CD14-positive monocyte (primary cell): ENCODE results near the gene HNF4A. TPM values are rescaled to one million over a fixed set of nuclear protein-coding genes. Genes with fewer than 3 reads are reported as not detected.

Experiments used
- DNase-seq, 3 donors: peaks; one replicate each; pipeline ENCODE4 v3.0.0-alpha.2; 2011 to 2022
- H2AFZ ChIP-seq: 2 replicates; pipeline ENCODE4 v1.6.0; 2012; ENCODE audit warnings: mild to moderate bottlenecking, low read depth, low read length, inconsistent platforms; ENCODE audit not compliant: insufficient read depth, poor library complexity, severe bottlenecking
- H3K27ac ChIP-seq, 2 donors: 1 replicate in 1 of 2; 2 replicates in 1 of 2; pipeline ENCODE4 v1.5.1; 2012 to 2013; ENCODE audit warnings: low read length in 2 of 2, control low read depth in 1 of 2, inconsistent platforms in 1 of 2, low read depth in 1 of 2, mild to moderate bottlenecking in 1 of 2
- H3K27me3 ChIP-seq, 2 donors: one replicate each; pipeline versions ENCODE4 v1.6.0 to v1.6.1; 2011 to 2013; ENCODE audit warnings: low read length in 2 of 2; ENCODE audit not compliant: control insufficient read depth in 2 of 2, insufficient read depth in 2 of 2
- H3K36me3 ChIP-seq, 2 donors: replicated peaks in 1 of 2; 1 replicate in 1 of 2; 2 replicates in 1 of 2; pipeline versions ENCODE4 v1.5.1 to v1.6.1; 2012 to 2013; ENCODE audit warnings: low read length in 2 of 2, control low read depth in 1 of 2, inconsistent platforms in 1 of 2, mild to moderate bottlenecking in 1 of 2; ENCODE audit not compliant: insufficient read depth in 2 of 2, control insufficient read depth in 1 of 2
- H3K4me1 ChIP-seq, 2 donors: 1 replicate in 1 of 2; 2 replicates in 1 of 2; pipeline versions ENCODE4 v1.5.1 to v1.6.1; 2012 to 2013; ENCODE audit warnings: low read length in 2 of 2, control low read depth in 1 of 2, inconsistent platforms in 1 of 2, mild to moderate bottlenecking in 1 of 2, moderate library complexity in 1 of 2; ENCODE audit not compliant: insufficient read depth in 2 of 2, control insufficient read depth in 1 of 2
- H3K4me2 ChIP-seq: replicated peaks from 2 replicates; pipeline ENCODE3; 2012; ENCODE audit warnings: low read length, moderate library complexity, mild to moderate bottlenecking; ENCODE audit not compliant: poor library complexity, severe bottlenecking; ENCODE audit errors: extremely low read depth
- H3K4me3 ChIP-seq, 3 experiments: fragments of 200-600 bp in 1 of 3; sonication (generic) in 1 of 3; replicated peaks in 1 of 3; 1 replicate in 2 of 3; 2 replicates in 1 of 3; pipeline ENCODE4 v1.5.1; 2011 to 2013; ENCODE audit warnings: low read length in 3 of 3, mild to moderate bottlenecking in 3 of 3, control low read depth in 2 of 3, low read depth in 2 of 3, inconsistent platforms in 1 of 3, moderate library complexity in 1 of 3
- H3K79me2 ChIP-seq: 2 replicates; pipeline ENCODE4 v1.6.0; 2012; ENCODE audit warnings: mild to moderate bottlenecking, control low read depth, inconsistent platforms, low read length, moderate library complexity; ENCODE audit not compliant: insufficient read depth
- H3K9ac ChIP-seq: 2 replicates; pipeline ENCODE4 v1.6.0; 2017; ENCODE audit warnings: low read length, mild to moderate bottlenecking; ENCODE audit not compliant: insufficient read depth, poor library complexity, severe bottlenecking
- H3K9me3 ChIP-seq, 2 donors: replicated peaks in 1 of 2; 1 replicate in 1 of 2; 2 replicates in 1 of 2; pipeline versions ENCODE4 v1.5.1 to v1.6.1; 2012 to 2013; ENCODE audit warnings: low read length in 2 of 2, control low read depth in 1 of 2; ENCODE audit not compliant: control insufficient read depth in 1 of 2, insufficient read depth in 1 of 2
- H4K20me1 ChIP-seq: 2 replicates; pipeline ENCODE4 v1.6.0; 2012; ENCODE audit warnings: mild to moderate bottlenecking, low read length, control low read depth, moderate library complexity; ENCODE audit not compliant: insufficient read depth
- H3K27ac Mint-ChIP-seq, 7 donors: one replicate each; pipeline ENCODE4 v1.8.0; 2020; ENCODE audit warnings: mild to moderate bottlenecking in 7 of 7, mixed read lengths in 7 of 7, moderate library complexity in 6 of 7, inconsistent platforms in 2 of 7
- H3K27me3 Mint-ChIP-seq, 3 donors: one replicate each; pipeline ENCODE4 v1.8.0; 2021 to 2022; ENCODE audit warnings: low read depth in 3 of 3, mild to moderate bottlenecking in 3 of 3, mixed read lengths in 3 of 3, moderate library complexity in 3 of 3, inconsistent platforms in 1 of 3
- H3K36me3 Mint-ChIP-seq, 2 donors: one replicate each; pipeline ENCODE4 v1.8.0; 2020; ENCODE audit warnings: mixed read lengths in 2 of 2, inconsistent platforms in 1 of 2, mild to moderate bottlenecking in 1 of 2
- H3K4me1 Mint-ChIP-seq: one replicate; pipeline ENCODE4 v1.8.0; 2020; ENCODE audit warnings: mild to moderate bottlenecking, mixed read lengths
- H3K4me3 Mint-ChIP-seq, 2 donors: one replicate each; pipeline ENCODE4 v1.8.0; 2020; ENCODE audit warnings: mild to moderate bottlenecking in 2 of 2, mixed read lengths in 2 of 2, moderate library complexity in 1 of 2
- H3K9me3 Mint-ChIP-seq, 7 donors: one replicate each; pipeline ENCODE4 v1.8.0; 2020 to 2022; ENCODE audit warnings: mixed read lengths in 7 of 7, mild to moderate bottlenecking in 6 of 7, moderate library complexity in 6 of 7, inconsistent platforms in 2 of 7
- WGBS: methylation state at CpG from one replicate; pipeline ENCODE4 v1.1.5; 2013; ENCODE audit warnings: missing lambda C conversion rate; ENCODE audit not compliant: insufficient coverage; 5-methylcytosine and 5-hydroxymethylcytosine counted together
- intact Hi-C, 2 donors: fragments of 100-400 bp; cut with micrococcal nuclease; formaldehyde crosslinking; loops; one replicate each; pipeline versions ENCODE4 v1.15.0 to v1.15.1; 2023
- polyA plus RNA-seq, 3 donors: library from polyadenylated mRNA; depleted of rRNA in 1 of 3; unstranded in 2 of 3; stranded (reverse) in 1 of 3; fragments of 300-500 nt in 2 of 3; fragments of >200 nt in 1 of 3; fragmentation: Illumina TruSeq in 2 of 3; gene quantifications; 1 replicate in 2 of 3; 2 replicates in 1 of 3; pipeline ENCODE4 v1.2.3, GENCODE V29; 2012 to 2021
- TF ChIP-seq, protein P1 (sequence below): fragments of 200-600 bp; IDR thresholded peaks from one replicate; pipeline ENCODE4 v1.8.0; 2022; ENCODE audit warnings: antibody characterized with exemption, mild to moderate bottlenecking

Gene HNF4A
- polyA plus RNA-seq, 3 donors, result not detected

DNA sequence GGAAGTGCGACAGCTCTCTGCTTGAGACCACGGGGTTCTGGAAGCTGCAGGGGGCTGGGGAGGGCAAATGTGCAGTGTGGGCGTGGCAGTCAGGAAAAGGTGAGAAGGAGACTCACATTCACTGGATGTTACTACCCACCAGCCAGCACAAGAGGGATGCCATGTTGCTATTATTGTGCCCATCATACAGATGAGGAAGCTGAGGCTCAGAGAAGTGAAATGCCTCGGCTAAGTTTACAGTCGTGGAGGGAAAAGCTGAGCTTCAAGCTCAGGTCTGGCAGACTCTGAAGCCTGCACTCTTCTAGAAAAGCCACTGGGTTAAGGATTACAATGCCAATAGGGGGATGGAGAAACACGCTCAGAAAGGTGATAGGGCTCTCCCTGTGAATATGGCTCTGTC, 34.4 kb downstream of the HNF4A start:
- Histone ChIP-seq H3K4me1 (peaks cover 0 to 6% of the 10 kb centered on the region in 2 donors), H2AFZ (no peak overlapping the region), H3K36me3 (no peaks in the 10 kb centered on the region), H3K4me2 (no peak overlapping the region), H4K20me1 (no peaks in the 10 kb centered on the region), H3K27ac (no peak overlapping the region), H3K4me3 (no peak overlapping the region), H3K79me2 (no peaks in the 10 kb centered on the region), H3K9ac (no peak overlapping the region), H3K27me3 (peaks cover 0 to 7% of the 10 kb centered on the region in 2 donors), H3K9me3 (no peaks in the 10 kb centered on the region)
- Mint-ChIP-seq H3K27me3 (peaks cover 13 to 17% (median 14%) of the 10 kb centered on the region in 3 donors), H3K4me1 (peaks cover 10% of the 10 kb centered on the region), H3K36me3 (no peaks in the 10 kb centered on the region), H3K4me3 (no peak overlapping the region), H3K9me3 (peaks cover 0 to 2% (median 0%) of the 10 kb centered on the region in 7 donors), H3K27ac (no peak overlapping the region)
- TF ChIP-seq, protein P1, sequence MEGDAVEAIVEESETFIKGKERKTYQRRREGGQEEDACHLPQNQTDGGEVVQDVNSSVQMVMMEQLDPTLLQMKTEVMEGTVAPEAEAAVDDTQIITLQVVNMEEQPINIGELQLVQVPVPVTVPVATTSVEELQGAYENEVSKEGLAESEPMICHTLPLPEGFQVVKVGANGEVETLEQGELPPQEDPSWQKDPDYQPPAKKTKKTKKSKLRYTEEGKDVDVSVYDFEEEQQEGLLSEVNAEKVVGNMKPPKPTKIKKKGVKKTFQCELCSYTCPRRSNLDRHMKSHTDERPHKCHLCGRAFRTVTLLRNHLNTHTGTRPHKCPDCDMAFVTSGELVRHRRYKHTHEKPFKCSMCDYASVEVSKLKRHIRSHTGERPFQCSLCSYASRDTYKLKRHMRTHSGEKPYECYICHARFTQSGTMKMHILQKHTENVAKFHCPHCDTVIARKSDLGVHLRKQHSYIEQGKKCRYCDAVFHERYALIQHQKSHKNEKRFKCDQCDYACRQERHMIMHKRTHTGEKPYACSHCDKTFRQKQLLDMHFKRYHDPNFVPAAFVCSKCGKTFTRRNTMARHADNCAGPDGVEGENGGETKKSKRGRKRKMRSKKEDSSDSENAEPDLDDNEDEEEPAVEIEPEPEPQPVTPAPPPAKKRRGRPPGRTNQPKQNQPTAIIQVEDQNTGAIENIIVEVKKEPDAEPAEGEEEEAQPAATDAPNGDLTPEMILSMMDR, result no peak
- WGBS, result 80% methylated on average over 4 of the region's 6 CpGs
- DNase-seq, result no peak
- intact Hi-C loops, result loop anchor here (5.0 to 10.0 kb wide), 4 partner anchors 75 to 475 kb away; no protein-coding TSS in a partner anchor

DNA sequence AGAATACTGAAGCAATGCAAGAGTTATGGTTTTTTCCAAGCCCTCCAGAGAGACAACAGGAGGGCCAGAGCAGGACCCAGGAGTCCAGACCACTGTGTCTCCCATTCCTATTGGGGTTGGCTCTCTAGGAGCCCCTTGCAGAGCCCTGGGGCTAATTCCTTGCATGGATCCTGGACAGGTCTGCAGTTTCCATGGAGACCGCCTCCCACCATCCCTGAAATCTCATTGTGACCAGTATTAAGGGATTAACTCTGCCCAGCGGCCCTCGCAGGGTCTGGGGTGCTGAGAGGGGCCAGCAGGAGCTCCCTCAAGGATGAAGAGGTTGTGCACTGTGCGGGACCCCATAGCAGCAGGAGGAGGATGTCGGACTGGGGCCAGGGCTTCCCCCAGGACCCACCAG, 34.8 kb downstream of the HNF4A start:
- Mint-ChIP-seq H3K27ac (no peak overlapping the region), H3K27me3 (peaks cover 12 to 17% (median 13%) of the 10 kb centered on the region in 3 donors), H3K36me3 (no peaks in the 10 kb centered on the region), H3K9me3 (peaks cover 0 to 2% (median 0%) of the 10 kb centered on the region in 7 donors), H3K4me1 (peaks cover 11% of the 10 kb centered on the region), H3K4me3 (no peak overlapping the region)
- WGBS, result 92% methylated on average over 2 of the region's 5 CpGs
- intact Hi-C loops, result no loop called here
- no peak overlapping the region for H3K27ac ChIP-seq
- no peak overlapping the region for H3K4me3 ChIP-seq
- H3K36me3 ChIP-seq, result no peaks in the 10 kb centered on the region
- no peak for DNase-seq
- H3K4me2 ChIP-seq, result no peak overlapping the region
- no peaks in the 10 kb centered on the region for H3K79me2 ChIP-seq
- no peaks in the 10 kb centered on the region for H4K20me1 ChIP-seq
- no peaks in the 10 kb centered on the region for H3K9me3 ChIP-seq
- H3K9ac ChIP-seq, result no peak overlapping the region
- peaks cover 0 to 6% of the 10 kb centered on the region in 2 donors for H3K4me1 ChIP-seq
- peaks cover 0 to 7% of the 10 kb centered on the region in 2 donors for H3K27me3 ChIP-seq
- H2AFZ ChIP-seq, result no peak overlapping the region
- TF ChIP-seq, protein P1, result no peak
